IMR-90 (cell line): ENCODE measurements around the gene AMIGO1.

ENCODE experiments used
- CEBPB ChIP-seq: IDR thresholded peaks from 2 replicates; pipeline ENCODE4 v1.6.1; 2012; ENCODE audit warnings: low read depth, low read length, improper control_type of control experiment
- MAZ ChIP-seq: IDR thresholded peaks from 2 replicates; pipeline ENCODE4 v1.6.1; 2012; ENCODE audit warnings: low read depth, mild to moderate bottlenecking, low read length, improper control_type of control experiment, moderate library complexity, borderline replicate concordance
- MXI1 ChIP-seq: IDR thresholded peaks from 2 replicates; pipeline ENCODE4 v1.6.1; 2012; ENCODE audit warnings: low read depth, mild to moderate bottlenecking, low read length, moderate library complexity, borderline replicate concordance
- NFE2L2 ChIP-seq: fragments of 150-350 bp; IDR thresholded peaks from 2 replicates; pipeline ENCODE4 v1.6.1; 2016; ENCODE audit warnings: low read depth, mild to moderate bottlenecking, low read length
- POLR2A ChIP-seq: IDR thresholded peaks from 2 replicates; pipeline ENCODE4 v1.6.1; 2012; ENCODE audit warnings: mild to moderate bottlenecking, low read depth, low read length
- RCOR1 ChIP-seq: IDR thresholded peaks from 2 replicates; pipeline ENCODE4 v1.6.1; 2012; ENCODE audit warnings: mild to moderate bottlenecking, low read length, improper control_type of control experiment; ENCODE audit not compliant: insufficient replicate concordance
- RFX5 ChIP-seq: IDR thresholded peaks from 2 replicates; pipeline ENCODE4 v1.8.0; 2012; ENCODE audit warnings: low read depth, mild to moderate bottlenecking, low read length, moderate library complexity
- SMC3 ChIP-seq: fragments of 150-350 bp; IDR thresholded peaks from 2 replicates; pipeline ENCODE4 v1.6.1; 2016; ENCODE audit warnings: low read depth, mild to moderate bottlenecking, antibody characterized with exemption, low read length, moderate library complexity
- TF ChIP-seq, protein P1 (sequence below): conservative IDR thresholded peaks from 2 replicates; pipeline ENCODE4 v1.5.1; 2012; ENCODE audit warnings: mild to moderate bottlenecking, low read depth, low read length, improper control_type of control experiment
- TF ChIP-seq, protein P2 (sequence below): fragments of 150-350 bp; IDR thresholded peaks from 2 replicates; pipeline ENCODE4 v1.6.1; 2017; ENCODE audit warnings: mild to moderate bottlenecking, antibody characterized with exemption, low read length, low read depth

DNA sequence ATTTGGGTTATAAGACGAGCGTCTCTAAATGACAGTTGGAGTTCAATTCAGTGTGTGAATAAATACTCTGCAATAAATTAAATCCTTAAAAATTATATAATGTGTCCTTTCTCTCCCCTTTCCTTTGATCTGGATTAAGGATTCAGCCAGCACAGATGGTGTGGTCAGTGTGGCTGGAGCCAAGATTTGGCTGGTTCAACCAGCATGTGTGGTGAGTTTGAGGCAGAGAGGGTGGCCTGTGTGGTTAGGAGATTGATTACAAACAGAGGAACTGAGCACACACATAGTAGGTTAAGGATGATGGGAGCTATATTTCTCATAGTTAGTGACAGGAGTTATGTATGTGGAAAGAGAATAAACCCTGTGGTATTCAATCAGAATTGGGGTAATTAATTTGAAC, 14.2 kb upstream of the AMIGO1 start:
- TF ChIP-seq POLR2A (no peak), RCOR1 (no peak), MXI1 (no peak), SMC3 (no peak), CEBPB (no peak), NFE2L2 (no peak), MAZ (no peak), RFX5 (no peak)
- TF ChIP-seq, protein P1, sequence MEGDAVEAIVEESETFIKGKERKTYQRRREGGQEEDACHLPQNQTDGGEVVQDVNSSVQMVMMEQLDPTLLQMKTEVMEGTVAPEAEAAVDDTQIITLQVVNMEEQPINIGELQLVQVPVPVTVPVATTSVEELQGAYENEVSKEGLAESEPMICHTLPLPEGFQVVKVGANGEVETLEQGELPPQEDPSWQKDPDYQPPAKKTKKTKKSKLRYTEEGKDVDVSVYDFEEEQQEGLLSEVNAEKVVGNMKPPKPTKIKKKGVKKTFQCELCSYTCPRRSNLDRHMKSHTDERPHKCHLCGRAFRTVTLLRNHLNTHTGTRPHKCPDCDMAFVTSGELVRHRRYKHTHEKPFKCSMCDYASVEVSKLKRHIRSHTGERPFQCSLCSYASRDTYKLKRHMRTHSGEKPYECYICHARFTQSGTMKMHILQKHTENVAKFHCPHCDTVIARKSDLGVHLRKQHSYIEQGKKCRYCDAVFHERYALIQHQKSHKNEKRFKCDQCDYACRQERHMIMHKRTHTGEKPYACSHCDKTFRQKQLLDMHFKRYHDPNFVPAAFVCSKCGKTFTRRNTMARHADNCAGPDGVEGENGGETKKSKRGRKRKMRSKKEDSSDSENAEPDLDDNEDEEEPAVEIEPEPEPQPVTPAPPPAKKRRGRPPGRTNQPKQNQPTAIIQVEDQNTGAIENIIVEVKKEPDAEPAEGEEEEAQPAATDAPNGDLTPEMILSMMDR: no peak
- TF ChIP-seq, protein P2, sequence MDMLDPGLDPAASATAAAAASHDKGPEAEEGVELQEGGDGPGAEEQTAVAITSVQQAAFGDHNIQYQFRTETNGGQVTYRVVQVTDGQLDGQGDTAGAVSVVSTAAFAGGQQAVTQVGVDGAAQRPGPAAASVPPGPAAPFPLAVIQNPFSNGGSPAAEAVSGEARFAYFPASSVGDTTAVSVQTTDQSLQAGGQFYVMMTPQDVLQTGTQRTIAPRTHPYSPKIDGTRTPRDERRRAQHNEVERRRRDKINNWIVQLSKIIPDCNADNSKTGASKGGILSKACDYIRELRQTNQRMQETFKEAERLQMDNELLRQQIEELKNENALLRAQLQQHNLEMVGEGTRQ: no peak
